ENCODE data around the gene ANHX. TPM values are rescaled to one million over a fixed set of nuclear protein-coding genes. Genes with fewer than 3 reads are reported as not detected.
"Not testable (repeated sequence)": the region's sequence is repeated elsewhere in the genome, so short reads cannot be mapped to it uniquely, and the experiment has no call there.

ANHX gene
- total RNA-seq = not detected

GRCh38 chr12:133235401-133236112 is at the start of gene ANHX:
Gene ANHX, minus strand, starts transcription at chr12:133235877. Its CDS starts 1,521 bp downstream, at chr12:133234356.
- DNase-seq (ENCODE audit: low spot score) = no peak
- no peak for ATAC-seq
- intact Hi-C loops (cut with DNase I) = no loop called here

GRCh38 chr12:133264668-133265067 is 29.0 kb upstream of the ANHX start:
- not testable (repeated sequence) for DNase-seq (ENCODE audit: low spot score); ATAC-seq

GRCh38 chr12:133264173-133264572 is 28.5 kb upstream of the ANHX start:
- DNase-seq (ENCODE audit: low spot score) (no peak), ATAC-seq (no peak)

More at GRCh38 chr12:133264668-133265067, 29.0 kb upstream of the ANHX start:
- intact Hi-C loops (cut with DNase I) = not testable (repeated sequence)

GRCh38 chr12:133256321-133256720 is 20.6 kb upstream of the ANHX start:
- ATAC-seq (no peak), DNase-seq (ENCODE audit: low spot score) (no peak)
- intact Hi-C loops (cut with DNase I) = no loop called here

More at GRCh38 chr12:133264173-133264572, 28.5 kb upstream of the ANHX start:
- intact Hi-C loops (cut with DNase I) = no loop called here

- DNase-seq (ENCODE audit: low spot score); intact Hi-C loops (cut with DNase I); ATAC-seq: not testable (repeated sequence)
These were observed 20.2 kb upstream of the ANHX start for GRCh38 chr12:133255833-133256232.

GRCh38 chr12:133251732-133252131 is 16.1 kb upstream of the ANHX start:
- DNase-seq (ENCODE audit: low spot score) (no peak), ATAC-seq (no peak)
- intact Hi-C loops (cut with DNase I) = no loop called here

- intact Hi-C loops (cut with DNase I) = no loop called here
- no peak for ATAC-seq
- no peak for DNase-seq (ENCODE audit: low spot score)
These were observed 879 bp upstream of the ANHX start for GRCh38 chr12:133236556-133236955.

GRCh38 chr12:133236144-133236543 is 467 bp upstream of the ANHX start:
- DNase-seq (ENCODE audit: low spot score) = no peak
- ATAC-seq = no peak
- intact Hi-C loops (cut with DNase I) = no loop called here

GRCh38 chr12:133234971-133235370 is 706 bp downstream of the ANHX start:
- ATAC-seq (no peak), DNase-seq (ENCODE audit: low spot score) (no peak)
- intact Hi-C loops (cut with DNase I) = no loop called here

GRCh38 chr12:133233993-133234564 is 1.6 kb downstream of the ANHX start:
- ATAC-seq (no peak), DNase-seq (ENCODE audit: low spot score) (no peak)
- intact Hi-C loops (cut with DNase I) = no loop called here

GRCh38 chr12:133233006-133233405 is 2.7 kb downstream of the ANHX start:
- intact Hi-C loops (cut with DNase I) = no loop called here
- ATAC-seq (no peak), DNase-seq (ENCODE audit: low spot score) (no peak)

GRCh38 chr12:133231001-133231400 is 4.7 kb downstream of the ANHX start:
- intact Hi-C loops (cut with DNase I) = no loop called here
- no peak for DNase-seq (ENCODE audit: low spot score)
- ATAC-seq = no peak

GRCh38 chr12:133227281-133227852 is 8.3 kb downstream of the ANHX start:
- DNase-seq (ENCODE audit: low spot score) (no peak), ATAC-seq (no peak)
- intact Hi-C loops (cut with DNase I) = no loop called here

- DNase-seq (ENCODE audit: low spot score) = no peak
- intact Hi-C loops (cut with DNase I) = no loop called here
- ATAC-seq = no peak
These were observed 9.0 kb downstream of the ANHX start for GRCh38 chr12:133226690-133227089.

GRCh38 chr12:133225527-133225926 is 10.2 kb downstream of the ANHX start:
- no peak for DNase-seq (ENCODE audit: low spot score)
- intact Hi-C loops (cut with DNase I) = no loop called here
- no peak for ATAC-seq

GRCh38 chr12:133222211-133222610 is 13.5 kb downstream of the ANHX start:
- no peak for ATAC-seq
- intact Hi-C loops (cut with DNase I) = no loop called here
- DNase-seq (ENCODE audit: low spot score) = no peak

- ATAC-seq (no peak), DNase-seq (ENCODE audit: low spot score) (no peak)
- intact Hi-C loops (cut with DNase I) = no loop called here
These were observed 14.4 kb downstream of the ANHX start for GRCh38 chr12:133221241-133221640.

- intact Hi-C loops (cut with DNase I) = no loop called here
- ATAC-seq (no peak), DNase-seq (ENCODE audit: low spot score) (no peak)
These were observed 15.2 kb downstream of the ANHX start for GRCh38 chr12:133220521-133220920.

- intact Hi-C loops (cut with DNase I) = no loop called here
- no peak for DNase-seq (ENCODE audit: low spot score)
- no peak for ATAC-seq
These were observed 18.5 kb downstream of the ANHX start for GRCh38 chr12:133217219-133217618.

- intact Hi-C loops (cut with DNase I) = no loop called here
- ATAC-seq (no peak), DNase-seq (ENCODE audit: low spot score) (no peak)
These were observed 20.0 kb downstream of the ANHX start for GRCh38 chr12:133215724-133216123.

Data from sciatic nerve (tissue), 2 donors.